IMR-90 (cell line): ENCODE measurements around the gene MND1. TPM values are rescaled to one million over a fixed set of nuclear protein-coding genes. Genes with fewer than 3 reads are reported as not detected.

Experiments used
- ATAC-seq: fragments of 200-7000 bp; cut with Tn5 transposase; 2 replicates; pipeline ENCODE4 v1.9.1; 2020; ENCODE audit warnings: low read depth, mild to moderate bottlenecking, moderate library complexity
- BruUV-seq: library from RNA; stranded (reverse); fragments of 400-500 nt; replicated peaks from 2 replicates; lab custom pipeline; 2021; lab: Mats Ljungman, UMichigan
- CTCF ChIA-PET: fragments of 300-600 bp; formaldehyde crosslinking; extraction: SDS; loops from one replicate; lab custom pipeline; 2021; ENCODE audit warnings: antibody characterized with exemption; lab: Yijun Ruan, JAX
- POLR2A ChIA-PET: fragments of 300-600 bp; sonication (Branson Sonifier 250); formaldehyde crosslinking; loops from one replicate; lab custom pipeline; 2022; ENCODE audit warnings: antibody characterized with exemption; ENCODE audit not compliant: unreplicated experiment; lab: Charles Lee
- DNase-seq: peaks from one replicate; pipeline ENCODE4 v3.0.0; 2013
- H2AFZ ChIP-seq: replicated peaks from 2 replicates; pipeline ENCODE3; 2013; ENCODE audit warnings: low read length, mild to moderate bottlenecking; ENCODE audit not compliant: poor library complexity
- H2AK5ac ChIP-seq: 2 replicates; pipeline ENCODE4 v1.6.1; 2013; ENCODE audit warnings: low read depth, low read length, inconsistent platforms
- H2AK9ac ChIP-seq: replicated peaks from 2 replicates; pipeline ENCODE3; 2013; ENCODE audit warnings: mild to moderate bottlenecking, low read depth, low read length, moderate library complexity; ENCODE audit not compliant: poor library complexity
- H2BK120ac ChIP-seq: 2 replicates; pipeline ENCODE4 v1.6.1; 2013; ENCODE audit warnings: low read depth, low read length, inconsistent platforms
- H2BK15ac ChIP-seq: 3 replicates; pipeline ENCODE4 v1.6.1; 2013; ENCODE audit warnings: low read depth, low read length, inconsistent platforms
- H2BK20ac ChIP-seq: 2 replicates; pipeline ENCODE4 v1.6.1; 2013; ENCODE audit warnings: low read depth, mild to moderate bottlenecking, inconsistent platforms, low read length, moderate library complexity
- H2BK5ac ChIP-seq: 2 replicates; pipeline ENCODE4 v1.6.1; 2013; ENCODE audit warnings: mild to moderate bottlenecking, low read depth, low read length, inconsistent platforms; ENCODE audit not compliant: poor library complexity, severe bottlenecking
- H3K14ac ChIP-seq: replicated peaks from 2 replicates; pipeline ENCODE4 v1.6.1; 2013; ENCODE audit warnings: low read depth, low read length, inconsistent platforms
- H3K18ac ChIP-seq: 2 replicates; pipeline ENCODE4 v1.6.1; 2013; ENCODE audit warnings: low read depth, low read length, control low read depth
- H3K23ac ChIP-seq: 2 replicates; pipeline ENCODE4 v1.6.1; 2013; ENCODE audit warnings: low read depth, low read length, inconsistent platforms
- H3K27ac ChIP-seq: 2 replicates; pipeline ENCODE4 v1.5.1; 2013; ENCODE audit warnings: mild to moderate bottlenecking, control low read depth, low read length; ENCODE audit not compliant: insufficient read depth
- H3K27me3 ChIP-seq: 2 replicates; pipeline ENCODE4 v1.6.1; 2013; ENCODE audit warnings: low read length; ENCODE audit not compliant: control insufficient read depth, insufficient read depth
- H3K36me3 ChIP-seq: 2 replicates; pipeline ENCODE4 v1.6.1; 2013; ENCODE audit warnings: low read length, mixed read lengths; ENCODE audit not compliant: control insufficient read depth, insufficient read depth
- H3K4ac ChIP-seq: 2 replicates; pipeline ENCODE4 v1.6.1; 2013; ENCODE audit warnings: low read depth, low read length, inconsistent platforms
- H3K4me1 ChIP-seq: 2 replicates; pipeline ENCODE4 v1.6.1; 2013; ENCODE audit warnings: low read length, mixed read lengths; ENCODE audit not compliant: control insufficient read depth, insufficient read depth
- H3K4me2 ChIP-seq: 2 replicates; pipeline ENCODE4 v1.6.1; 2013; ENCODE audit warnings: low read depth, mild to moderate bottlenecking, control low read depth, low read length, moderate library complexity
- H3K4me3 ChIP-seq: 2 replicates; pipeline ENCODE4 v1.5.1; 2013; ENCODE audit warnings: low read depth, mild to moderate bottlenecking, control low read depth, low read length, moderate library complexity; ENCODE audit not compliant: insufficient read depth
- H3K56ac ChIP-seq: 2 replicates; pipeline ENCODE4 v1.6.1; 2013; ENCODE audit warnings: low read length, inconsistent platforms; ENCODE audit not compliant: insufficient read depth; ENCODE audit errors: extremely low read depth
- H3K79me1 ChIP-seq, 2 experiments: 2 replicates each; pipeline ENCODE4 v1.6.1; 2013; ENCODE audit warnings: low read length in 2 of 2, inconsistent platforms in 1 of 2, low read depth in 1 of 2
- H3K9ac ChIP-seq: 2 replicates; pipeline ENCODE4 v1.6.1; 2013; ENCODE audit warnings: low read depth, low read length, control low read depth
- H3K9me1 ChIP-seq: 2 replicates; pipeline ENCODE4 v1.6.1; 2013; ENCODE audit warnings: low read length, inconsistent platforms; ENCODE audit not compliant: insufficient read depth
- H3K9me3 ChIP-seq: 2 replicates; pipeline ENCODE4 v1.6.1; 2013; ENCODE audit warnings: low read length; ENCODE audit not compliant: control insufficient read depth, insufficient read depth
- H4K20me1 ChIP-seq: 2 replicates; pipeline ENCODE4 v1.6.1; 2013; ENCODE audit warnings: low read length, inconsistent platforms; ENCODE audit not compliant: insufficient read depth
- H4K5ac ChIP-seq: 2 replicates; pipeline ENCODE4 v1.6.1; 2013; ENCODE audit warnings: mild to moderate bottlenecking, low read depth, low read length, control low read depth
- H4K8ac ChIP-seq, 2 experiments: 2 replicates each; pipeline ENCODE4 v1.6.1; 2013; ENCODE audit warnings: low read depth in 2 of 2, low read length in 2 of 2, control low read depth in 1 of 2, inconsistent platforms in 1 of 2
- H4K91ac ChIP-seq: 2 replicates; pipeline ENCODE4 v1.6.1; 2013; ENCODE audit warnings: low read depth, low read length, inconsistent platforms; ENCODE audit not compliant: insufficient read depth
- BHLHE40 ChIP-seq: fragments of 150-350 bp; IDR thresholded peaks from 2 replicates; pipeline ENCODE4 v1.6.1; 2016; ENCODE audit warnings: mild to moderate bottlenecking, low read depth, low read length
- CEBPB ChIP-seq: IDR thresholded peaks from 2 replicates; pipeline ENCODE4 v1.6.1; 2012; ENCODE audit warnings: low read depth, low read length, improper control_type of control experiment
- CHD1 ChIP-seq: IDR thresholded peaks from 2 replicates; pipeline ENCODE4 v1.6.1; 2012; ENCODE audit warnings: low read depth, low read length, improper control_type of control experiment
- CTCF ChIP-seq: conservative IDR thresholded peaks from 2 replicates; pipeline ENCODE4 v1.5.1; 2012; ENCODE audit warnings: mild to moderate bottlenecking, low read depth, low read length, improper control_type of control experiment
- ELK1 ChIP-seq: fragments of 150-350 bp; IDR thresholded peaks from 2 replicates; pipeline ENCODE4 v1.6.1; 2016; ENCODE audit warnings: low read depth, mild to moderate bottlenecking, low read length, moderate library complexity, borderline replicate concordance
- FOS ChIP-seq: fragments of 150-350 bp; IDR thresholded peaks from 2 replicates; pipeline ENCODE4 v1.6.1; 2016; ENCODE audit warnings: low read depth, low read length
- MAFK ChIP-seq: IDR thresholded peaks from 2 replicates; pipeline ENCODE4 v1.6.1; 2012; ENCODE audit warnings: low read depth, low read length, improper control_type of control experiment
- MAZ ChIP-seq: IDR thresholded peaks from 2 replicates; pipeline ENCODE4 v1.6.1; 2012; ENCODE audit warnings: low read depth, mild to moderate bottlenecking, low read length, improper control_type of control experiment, moderate library complexity, borderline replicate concordance
- MXI1 ChIP-seq: IDR thresholded peaks from 2 replicates; pipeline ENCODE4 v1.6.1; 2012; ENCODE audit warnings: low read depth, mild to moderate bottlenecking, low read length, moderate library complexity, borderline replicate concordance
- NFE2L2 ChIP-seq: fragments of 150-350 bp; IDR thresholded peaks from 2 replicates; pipeline ENCODE4 v1.6.1; 2016; ENCODE audit warnings: low read depth, mild to moderate bottlenecking, low read length
- POLR2A ChIP-seq: IDR thresholded peaks from 2 replicates; pipeline ENCODE4 v1.6.1; 2012; ENCODE audit warnings: mild to moderate bottlenecking, low read depth, low read length
- RAD21 ChIP-seq: IDR thresholded peaks from 2 replicates; pipeline ENCODE4 v1.6.1; 2012; ENCODE audit warnings: low read length, improper control_type of control experiment
- RCOR1 ChIP-seq: IDR thresholded peaks from 2 replicates; pipeline ENCODE4 v1.6.1; 2012; ENCODE audit warnings: mild to moderate bottlenecking, low read length, improper control_type of control experiment; ENCODE audit not compliant: insufficient replicate concordance
- RFX5 ChIP-seq: IDR thresholded peaks from 2 replicates; pipeline ENCODE4 v1.8.0; 2012; ENCODE audit warnings: low read depth, mild to moderate bottlenecking, low read length, moderate library complexity
- SMC3 ChIP-seq: fragments of 150-350 bp; IDR thresholded peaks from 2 replicates; pipeline ENCODE4 v1.6.1; 2016; ENCODE audit warnings: low read depth, mild to moderate bottlenecking, antibody characterized with exemption, low read length, moderate library complexity
- USF2 ChIP-seq: fragments of 150-350 bp; IDR thresholded peaks from 2 replicates; pipeline ENCODE4 v1.6.1; 2017; ENCODE audit warnings: mild to moderate bottlenecking, antibody characterized with exemption, low read length, low read depth
- WGBS, 2 experiments: methylation state at CpG; one replicate each; pipeline versions ENCODE4 v1.1.5 to v1.1.7; 2013; ENCODE audit warnings: missing lambda C conversion rate in 2 of 2; ENCODE audit not compliant: insufficient read length in 1 of 2; ENCODE audit errors: extremely low coverage in 2 of 2; 5-methylcytosine and 5-hydroxymethylcytosine counted together
- dilution Hi-C: fragments of 300-500 bp; cut with HindIII; formaldehyde crosslinking; loops from one replicate; pipeline ENCODE4 v1.14.3; 2018; ENCODE audit warnings: low sequenced_read_pairs; ENCODE audit not compliant: unreplicated experiment
- in situ Hi-C: fragments of 300-500 bp; cut with MboI; formaldehyde crosslinking; loops from 3 replicates; pipeline ENCODE4 v1.14.3; 2019; ENCODE audit warnings: low sequenced_read_pairs, inconsistent platforms, mixed read lengths
- intact Hi-C: fragments of 100-400 bp; cut with micrococcal nuclease; formaldehyde crosslinking; loops from 2 replicates; pipeline ENCODE4 v1.10.0; 2022
- polyA plus RNA-seq, 3 experiments: library from polyadenylated mRNA; depleted of rRNA; stranded (reverse); fragments of >200 nt; gene quantifications; 2 replicates each; pipeline ENCODE4 v1.2.3, GENCODE V29; 2012; ENCODE audit warnings: low replicate concordance in 1 of 3
- total RNA-seq: library from RNA; depleted of rRNA; stranded (reverse); fragments of >200 nt; gene quantifications from 2 replicates; pipeline ENCODE4 v1.2.3, GENCODE V29; 2012

MND1 gene
- total and polyA plus RNA-seq, 2 of the 4 experiments (the other 2 are of a cell fraction), result 0.36 to 3.5 TPM

GRCh38 chr4:153335665-153336064 lies 8.8 kb upstream of the MND1 start:
- BruUV-seq, result no TSS peak
- ChIA-PET POLR2A (no interaction called here), CTCF (no interaction called here)
- Histone ChIP-seq H4K20me1 (no peaks in the 10 kb centered on the region), H3K4me2 (peak overlapping the region; percentile 62; the same call in 1 of the 2 replicates), H3K14ac (0 out of 2 replicates have a peak overlapping the region, but pooled peaks have one; percentile 35), H3K56ac (no peak overlapping the region), H2AFZ (no peak overlapping the region), H4K8ac (peak overlapping the region in 1 of 2 experiments; percentile 22; a peak in 1 of 4 replicates), H3K9ac (no peak overlapping the region), H3K27me3 (no peaks in the 10 kb centered on the region), H4K91ac (no peak overlapping the region), H3K4me3 (no peak overlapping the region), H4K5ac (no peak overlapping the region; the same call in 1 of the 2 replicates), H3K36me3 (peaks cover 4% of the 10 kb centered on the region), H3K27ac (no peak overlapping the region), H3K79me1 (no peaks in the 10 kb centered on the region), H2AK5ac (no peak overlapping the region), H2BK120ac (no peak overlapping the region; the same call in 1 of the 2 replicates), H2BK15ac (peak overlapping the region; percentile 61; the same call in 1 of the 3 replicates), H3K9me1 (no peaks in the 10 kb centered on the region; the same call in 1 of the 2 replicates), H2AK9ac (no peak overlapping the region), H3K4ac (peak overlapping the region; percentile 39; the same call in 1 of the 2 replicates), H2BK5ac (peak overlapping the region; percentile 23), H3K9me3 (no peaks in the 10 kb centered on the region), H3K4me1 (peaks cover 2% of the 10 kb centered on the region; the same call in 1 of the 2 replicates), H3K23ac (0 out of 2 replicates have a peak overlapping the region, but pooled peaks have one; percentile 30), H2BK20ac (no peak overlapping the region), H3K18ac (no peak overlapping the region)
- intact Hi-C loops (no loop called here), dilution Hi-C loops (no loop called here), in situ Hi-C loops (no loop called here)
- TF ChIP-seq POLR2A (no peak), NFE2L2 (peak; percentile 13; the same call in 1 of the 2 replicates), SMC3 (no peak), RFX5 (no peak), CHD1 (no peak), FOS (peak; percentile 5; the same call in 1 of the 2 replicates), ELK1 (no peak), CTCF (no peak), RAD21 (no peak), MAFK (no peak), MXI1 (peak; percentile 81), RCOR1 (no peak), MAZ (no peak), BHLHE40 (peak; percentile 58), USF2 (peak; percentile 59), CEBPB (0 out of 2 replicates have a peak, but pooled peaks have one; percentile 40)
- peak; percentile 75 for ATAC-seq
- no CpG with 5 or more reads among the region's 4 CpGs for WGBS, 2 experiments
- peak; percentile 77 for DNase-seq
